Smooth muscle cell (in vitro differentiated cells): ENCODE data around the gene KRT86. TPM values are rescaled to one million over a fixed set of nuclear protein-coding genes. Genes with fewer than 3 reads are reported as not detected.

Experiments
- DNase-seq: peaks from one replicate; lab custom pipeline; 2025; ENCODE audit not compliant: unreplicated experiment; lab: John Stamatoyannopoulos, UW
- H2AFZ ChIP-seq: fragments of 200-600 bp; sonication (generic); 2 replicates; pipeline ENCODE4 v1.6.0; 2016; ENCODE audit warnings: antibody characterized with exemption, low read depth, mild to moderate bottlenecking
- H3F3A ChIP-seq: fragments of 200-600 bp; sonication (generic); 2 replicates; pipeline ENCODE4 v1.6.0; 2017; ENCODE audit warnings: antibody characterized with exemption, low read depth
- H3K27ac ChIP-seq: fragments of 200-600 bp; sonication (generic); 2 replicates; pipeline ENCODE4 v1.5.1; 2016; ENCODE audit warnings: low read depth, mild to moderate bottlenecking
- H3K27me3 ChIP-seq: fragments of 200-600 bp; sonication (generic); 2 replicates; pipeline ENCODE4 v1.6.1; 2016; ENCODE audit warnings: low read depth, mild to moderate bottlenecking
- H3K36me3 ChIP-seq: fragments of 200-600 bp; sonication (generic); 2 replicates; pipeline ENCODE4 v1.5.1; 2016; ENCODE audit warnings: low read depth
- H3K4me1 ChIP-seq: fragments of 200-600 bp; sonication (generic); 2 replicates; pipeline ENCODE4 v1.5.1; 2016; ENCODE audit warnings: low read depth
- H3K4me2 ChIP-seq: fragments of 200-600 bp; sonication (generic); 2 replicates; pipeline ENCODE4 v1.6.0; 2016; ENCODE audit warnings: mild to moderate bottlenecking
- H3K4me3 ChIP-seq: fragments of 200-600 bp; sonication (generic); 2 replicates; pipeline ENCODE4 v1.5.1; 2016; ENCODE audit warnings: mild to moderate bottlenecking
- H3K79me2 ChIP-seq: fragments of 200-600 bp; sonication (generic); 2 replicates; pipeline ENCODE4 v1.6.0; 2016; ENCODE audit warnings: low read depth, mild to moderate bottlenecking
- H3K9ac ChIP-seq: fragments of 200-600 bp; sonication (generic); 2 replicates; pipeline ENCODE4 v1.6.0; 2016; ENCODE audit warnings: low read depth
- H3K9me3 ChIP-seq: fragments of 200-600 bp; sonication (generic); replicated peaks from 2 replicates; pipeline ENCODE4 v1.5.1; 2016; ENCODE audit warnings: low read depth
- H4K20me1 ChIP-seq: fragments of 200-600 bp; sonication (generic); 2 replicates; pipeline ENCODE4 v1.6.0; 2016; ENCODE audit warnings: low read depth
- CTCF ChIP-seq: fragments of 200-600 bp; sonication (generic); IDR thresholded peaks from 2 replicates; pipeline ENCODE4 v1.5.1; 2017; ENCODE audit warnings: borderline replicate concordance, mild to moderate bottlenecking, antibody characterized with exemption; ENCODE audit not compliant: insufficient read depth, poor library complexity, severe bottlenecking
- WGBS: methylation state at CpG from one replicate; pipeline ENCODE4 v1.1.7; 2016; ENCODE audit warnings: low lambda C conversion rate; 5-methylcytosine and 5-hydroxymethylcytosine counted together
- polyA plus RNA-seq: library from polyadenylated mRNA; unstranded; fragments of >200 nt; fragmentation: Nextera tagmentation; extraction: Ambion mirVana; gene quantifications from 2 replicates; pipeline ENCODE4 v1.2.1, GENCODE V29; 2016
- total RNA-seq: library from RNA; depleted of rRNA; stranded (reverse); fragments of >200 nt; gene quantifications from 2 replicates; pipeline ENCODE4 v1.2.3, GENCODE V29; 2014

KRT86 gene
- total and polyA plus RNA-seq, 2 experiments from 2014 or later = not detected

- Histone ChIP-seq H2AFZ (no peak overlapping the region), H3K4me2 (no peak overlapping the region), H3K27ac (no peak overlapping the region), H3K27me3 (peaks cover 30% of the 10 kb centered on the region), H3K79me2 (no peaks in the 10 kb centered on the region), H3K4me3 (no peak overlapping the region), H3K9ac (no peak overlapping the region), H3K9me3 (no peaks in the 10 kb centered on the region), H3K4me1 (no peaks in the 10 kb centered on the region), H3K36me3 (no peaks in the 10 kb centered on the region), H3F3A (no peaks in the 10 kb centered on the region), H4K20me1 (no peaks in the 10 kb centered on the region)
- no peak for DNase-seq
- WGBS = 94% methylated on average over 2 of the region's 2 CpGs
- no peak for TF ChIP-seq CTCF
Observed at GRCh38 chr12:52266514-52266913, 7.9 kb upstream of the KRT86 start.

GRCh38 chr12:52267266-52267665 lies 7.2 kb upstream of the KRT86 start:
- Histone ChIP-seq H3K4me2 (no peak overlapping the region), H3K79me2 (no peaks in the 10 kb centered on the region), H3K4me1 (no peaks in the 10 kb centered on the region), H3K27me3 (peaks cover 34% of the 10 kb centered on the region), H3K9ac (no peak overlapping the region), H4K20me1 (no peaks in the 10 kb centered on the region), H2AFZ (no peak overlapping the region), H3K27ac (no peak overlapping the region), H3K4me3 (no peak overlapping the region), H3K9me3 (no peaks in the 10 kb centered on the region), H3K36me3 (no peaks in the 10 kb centered on the region), H3F3A (no peaks in the 10 kb centered on the region)
- TF ChIP-seq CTCF = no peak
- DNase-seq = no peak
- WGBS = 97% methylated on average over 3 of the region's 3 CpGs

- H3F3A ChIP-seq = no peaks in the 10 kb centered on the region
- H3K9ac ChIP-seq = no peak overlapping the region
- H3K79me2 ChIP-seq = no peaks in the 10 kb centered on the region
- no peaks in the 10 kb centered on the region for H3K4me1 ChIP-seq
- H3K36me3 ChIP-seq = no peaks in the 10 kb centered on the region
- peaks cover 38% of the 10 kb centered on the region for H3K27me3 ChIP-seq
- no peak for DNase-seq
- H4K20me1 ChIP-seq = no peaks in the 10 kb centered on the region
- H3K27ac ChIP-seq = no peak overlapping the region
- TF ChIP-seq CTCF = no peak
- H3K4me2 ChIP-seq = no peak overlapping the region
- H2AFZ ChIP-seq = no peak overlapping the region
- WGBS = 89% methylated on average over 3 of the region's 3 CpGs
- no peaks in the 10 kb centered on the region for H3K9me3 ChIP-seq
- H3K4me3 ChIP-seq = no peak overlapping the region
Observed at GRCh38 chr12:52267699-52268098, 6.7 kb upstream of the KRT86 start.

- H4K20me1 ChIP-seq = no peaks in the 10 kb centered on the region
- H3K27ac ChIP-seq = no peak overlapping the region
- 76% methylated on average over 2 of the region's 2 CpGs for WGBS
- H2AFZ ChIP-seq = no peak overlapping the region
- H3K4me1 ChIP-seq = no peaks in the 10 kb centered on the region
- no peak for TF ChIP-seq CTCF
- peaks cover 43% of the 10 kb centered on the region for H3K27me3 ChIP-seq
- H3K9me3 ChIP-seq = no peaks in the 10 kb centered on the region
- H3K9ac ChIP-seq = no peak overlapping the region
- H3F3A ChIP-seq = no peaks in the 10 kb centered on the region
- no peaks in the 10 kb centered on the region for H3K79me2 ChIP-seq
- no peak overlapping the region for H3K4me2 ChIP-seq
- H3K4me3 ChIP-seq = no peak overlapping the region
- H3K36me3 ChIP-seq = no peaks in the 10 kb centered on the region
- DNase-seq = no peak
Observed at GRCh38 chr12:52268212-52268611, 6.2 kb upstream of the KRT86 start.
